Mesendoderm (in vitro differentiated cells): ENCODE results near the gene SNX15.
A peak's percentile ranks its signal among the peaks of the same experiment; 100 is the strongest.

ENCODE experiments used
- DNase-seq: peaks from one replicate; pipeline ENCODE4 v3.0.0; 2013
- H2AK5ac ChIP-seq: 2 replicates; pipeline ENCODE4 v1.6.1; 2013; ENCODE audit warnings: low read length, inconsistent platforms
- H2BK120ac ChIP-seq: 2 replicates; pipeline ENCODE4 v1.6.1; 2013; ENCODE audit warnings: low read depth, mild to moderate bottlenecking, low read length, moderate library complexity, mixed read lengths
- H2BK15ac ChIP-seq: replicated peaks from 2 replicates; pipeline ENCODE4 v1.6.1; 2013; ENCODE audit warnings: low read depth, mild to moderate bottlenecking, moderate library complexity
- H2BK5ac ChIP-seq: 2 replicates; pipeline ENCODE4 v1.6.1; 2013; ENCODE audit warnings: low read length, inconsistent platforms
- H3K18ac ChIP-seq: 2 replicates; pipeline ENCODE4 v1.6.1; 2013; ENCODE audit warnings: mild to moderate bottlenecking, low read length, mixed read lengths
- H3K23ac ChIP-seq: one replicate; pipeline ENCODE4 v1.6.1; 2013; ENCODE audit warnings: low read length
- H3K27ac ChIP-seq: 2 replicates; pipeline ENCODE4 v1.5.1; 2013; ENCODE audit warnings: low read depth, mild to moderate bottlenecking, inconsistent platforms, low read length, moderate library complexity
- H3K27me3 ChIP-seq: 2 replicates; pipeline ENCODE4 v1.6.1; 2013; ENCODE audit warnings: low read length, control low read depth, mild to moderate bottlenecking, inconsistent platforms; ENCODE audit not compliant: insufficient read depth, poor library complexity
- H3K36me3 ChIP-seq: 2 replicates; pipeline ENCODE4 v1.6.1; 2013; ENCODE audit warnings: low read length, inconsistent platforms; ENCODE audit not compliant: control insufficient read depth, insufficient read depth
- H3K4ac ChIP-seq: one replicate; pipeline ENCODE4 v1.6.1; 2013; ENCODE audit warnings: low read depth, mild to moderate bottlenecking, low read length, moderate library complexity
- H3K4me1 ChIP-seq: 2 replicates; pipeline ENCODE4 v1.6.1; 2013; ENCODE audit warnings: low read depth, low read length, inconsistent platforms; ENCODE audit not compliant: control insufficient read depth
- H3K4me2 ChIP-seq: 2 replicates; pipeline ENCODE4 v1.6.1; 2013; ENCODE audit warnings: low read length
- H3K4me3 ChIP-seq: 2 replicates; pipeline ENCODE4 v1.5.1; 2013; ENCODE audit warnings: mild to moderate bottlenecking, low read length
- H3K56ac ChIP-seq: one replicate; pipeline ENCODE4 v1.6.1; 2013; ENCODE audit warnings: low read length
- H3K79me1 ChIP-seq: 2 replicates; pipeline ENCODE4 v1.6.1; 2013; ENCODE audit warnings: low read length, inconsistent platforms
- H3K79me2 ChIP-seq: 2 replicates; pipeline ENCODE4 v1.6.1; 2013; ENCODE audit warnings: mild to moderate bottlenecking, low read length; ENCODE audit not compliant: control insufficient read depth, insufficient read depth
- H3K9ac ChIP-seq: 2 replicates; pipeline ENCODE4 v1.6.1; 2013; ENCODE audit warnings: low read length, inconsistent platforms
- H4K5ac ChIP-seq: one replicate; pipeline ENCODE4 v1.6.1; 2013; ENCODE audit warnings: low read length
- H4K8ac ChIP-seq: one replicate; pipeline ENCODE4 v1.6.1; 2013; ENCODE audit warnings: low read depth, mild to moderate bottlenecking, control low read depth, low read length, moderate library complexity
- WGBS: extraction: QIAGEN DNeasy Blood & Tissue Kit; methylation state at CpG from one replicate; pipeline ENCODE4 v1.1.7; 2013; ENCODE audit warnings: low lambda C conversion rate, missing lambda C conversion rate; ENCODE audit not compliant: insufficient coverage; ENCODE audit errors: extremely low coverage; 5-methylcytosine and 5-hydroxymethylcytosine counted together

The SNX15 gene

DNA sequence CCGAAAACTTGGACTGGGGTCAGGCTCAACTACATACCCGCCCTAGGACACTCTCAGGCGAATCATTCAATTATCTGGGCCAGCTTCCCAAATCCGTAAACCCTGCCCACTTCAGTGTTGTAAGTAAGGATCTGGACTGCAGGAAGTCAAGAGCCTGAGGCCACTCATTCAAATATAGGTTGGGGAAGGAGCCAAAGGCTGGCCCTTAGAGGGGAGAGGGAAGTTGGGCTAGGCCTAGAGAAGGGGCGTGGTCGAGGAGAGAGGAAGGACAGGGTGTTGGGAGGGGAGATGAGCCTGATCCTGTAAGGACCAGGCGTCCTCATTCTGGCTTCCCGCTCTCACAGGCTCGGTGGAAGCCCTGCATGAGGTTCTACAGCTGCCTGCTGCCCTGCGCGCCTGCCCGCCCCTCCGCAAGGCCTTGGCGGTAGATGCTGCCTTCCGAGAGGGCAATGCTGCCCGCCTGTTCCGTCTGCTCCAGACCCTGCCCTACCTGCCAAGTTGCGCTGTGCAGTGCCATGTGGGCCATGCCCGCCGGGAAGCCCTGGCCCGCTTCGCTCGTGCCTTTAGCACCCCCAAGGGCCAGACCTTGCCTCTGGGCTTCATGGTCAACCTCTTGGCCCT lies 16.8 kb downstream of the SNX15 start:
- peaks cover 7% of the 10 kb centered on the region for H3K79me1 ChIP-seq
- no peak overlapping the region for H2BK5ac ChIP-seq
- no peak overlapping the region for H3K4ac ChIP-seq
- H2BK15ac ChIP-seq = no peak overlapping the region
- H3K23ac ChIP-seq = no peak overlapping the region
- H3K27me3 ChIP-seq = no peaks in the 10 kb centered on the region
- H3K56ac ChIP-seq = no peak overlapping the region
- H4K5ac ChIP-seq = no peak overlapping the region
- H4K8ac ChIP-seq = no peak overlapping the region
- H2BK120ac ChIP-seq = no peak overlapping the region
- H3K9ac ChIP-seq = no peak overlapping the region
- peaks cover 2% of the 10 kb centered on the region for H3K79me2 ChIP-seq
- H2AK5ac ChIP-seq = no peak overlapping the region
- H3K4me3 ChIP-seq = no peak overlapping the region
- no peak overlapping the region for H3K4me2 ChIP-seq
- H3K27ac ChIP-seq = no peak overlapping the region
- DNase-seq = no peak
- H3K18ac ChIP-seq = no peak overlapping the region
- no CpG with 5 or more reads among the region's 23 CpGs for WGBS
- H3K4me1 ChIP-seq = peaks cover 5% of the 10 kb centered on the region
- peaks cover 2% of the 10 kb centered on the region for H3K36me3 ChIP-seq

DNA sequence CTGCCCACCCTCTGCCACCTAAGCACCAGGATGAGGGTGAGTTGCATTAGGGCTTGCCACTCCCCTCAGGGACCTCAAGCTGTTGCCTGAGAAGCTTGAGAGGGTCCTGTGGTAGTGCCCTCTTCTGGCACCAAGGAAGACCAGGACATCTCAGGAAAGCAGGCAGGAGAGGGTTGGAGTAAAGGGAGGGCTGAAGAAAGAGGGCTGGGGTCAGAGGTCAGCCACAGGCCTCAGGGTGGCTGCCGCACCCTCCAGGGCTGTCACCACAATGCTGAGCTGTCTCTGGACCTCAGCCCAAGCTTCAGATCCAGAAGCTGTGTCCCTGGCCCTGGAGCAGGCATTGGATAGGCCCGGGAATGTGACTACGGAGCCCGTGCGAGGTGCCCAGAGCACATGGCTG lies 17.8 kb downstream of the SNX15 start:
- Histone ChIP-seq H3K4me1 (peaks cover 5% of the 10 kb centered on the region), H3K9ac (no peak overlapping the region), H2BK5ac (no peak overlapping the region), H3K79me1 (peaks cover 7% of the 10 kb centered on the region), H3K56ac (no peak overlapping the region), H3K79me2 (peaks cover 2% of the 10 kb centered on the region), H3K4ac (no peak overlapping the region), H3K4me2 (no peak overlapping the region), H3K18ac (no peak overlapping the region), H3K23ac (no peak overlapping the region), H4K5ac (no peak overlapping the region), H2BK120ac (no peak overlapping the region), H3K36me3 (peaks cover 2% of the 10 kb centered on the region), H4K8ac (no peak overlapping the region), H2BK15ac (no peak overlapping the region), H3K27ac (no peak overlapping the region), H3K4me3 (no peak overlapping the region), H2AK5ac (no peak overlapping the region), H3K27me3 (no peaks in the 10 kb centered on the region)
- no CpG with 5 or more reads among the region's 5 CpGs for WGBS
- no peak for DNase-seq

DNA sequence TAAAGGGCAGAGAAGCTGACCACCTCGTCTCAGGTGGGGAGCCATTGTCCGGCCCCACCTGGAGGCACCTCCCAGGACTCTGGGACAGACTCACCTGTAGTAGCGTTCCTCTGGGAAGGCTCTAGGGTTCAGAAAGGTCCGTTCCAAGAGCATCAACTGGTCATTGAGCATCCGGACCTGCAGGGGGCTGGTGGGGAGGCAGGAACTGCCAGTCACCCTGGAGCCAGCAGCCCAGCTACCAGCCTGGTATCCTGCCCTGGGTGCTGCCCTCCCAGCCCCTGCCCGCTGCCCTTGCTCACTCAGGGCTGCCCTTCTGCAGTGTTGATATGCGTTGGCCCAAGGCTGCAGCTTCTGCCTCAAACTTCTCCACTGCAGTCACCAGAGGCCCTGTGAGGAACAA lies 18.5 kb downstream of the SNX15 start:
- peaks cover 5% of the 10 kb centered on the region for H3K4me1 ChIP-seq
- H4K5ac ChIP-seq = no peak overlapping the region
- H3K27ac ChIP-seq = no peak overlapping the region
- H2BK15ac ChIP-seq = no peak overlapping the region
- no peaks in the 10 kb centered on the region for H3K27me3 ChIP-seq
- no peak overlapping the region for H2AK5ac ChIP-seq
- H3K36me3 ChIP-seq = peaks cover 2% of the 10 kb centered on the region
- no peak overlapping the region for H3K4ac ChIP-seq
- WGBS = no CpG with 5 or more reads among the region's 7 CpGs
- peaks cover 7% of the 10 kb centered on the region for H3K79me1 ChIP-seq
- H2BK5ac ChIP-seq = no peak overlapping the region
- H4K8ac ChIP-seq = no peak overlapping the region
- no peak overlapping the region for H3K18ac ChIP-seq
- no peak overlapping the region for H3K9ac ChIP-seq
- peaks cover 2% of the 10 kb centered on the region for H3K79me2 ChIP-seq
- DNase-seq = no peak
- H3K56ac ChIP-seq = no peak overlapping the region
- H2BK120ac ChIP-seq = no peak overlapping the region
- no peak overlapping the region for H3K23ac ChIP-seq
- H3K4me3 ChIP-seq = no peak overlapping the region
- H3K4me2 ChIP-seq = no peak overlapping the region

DNA sequence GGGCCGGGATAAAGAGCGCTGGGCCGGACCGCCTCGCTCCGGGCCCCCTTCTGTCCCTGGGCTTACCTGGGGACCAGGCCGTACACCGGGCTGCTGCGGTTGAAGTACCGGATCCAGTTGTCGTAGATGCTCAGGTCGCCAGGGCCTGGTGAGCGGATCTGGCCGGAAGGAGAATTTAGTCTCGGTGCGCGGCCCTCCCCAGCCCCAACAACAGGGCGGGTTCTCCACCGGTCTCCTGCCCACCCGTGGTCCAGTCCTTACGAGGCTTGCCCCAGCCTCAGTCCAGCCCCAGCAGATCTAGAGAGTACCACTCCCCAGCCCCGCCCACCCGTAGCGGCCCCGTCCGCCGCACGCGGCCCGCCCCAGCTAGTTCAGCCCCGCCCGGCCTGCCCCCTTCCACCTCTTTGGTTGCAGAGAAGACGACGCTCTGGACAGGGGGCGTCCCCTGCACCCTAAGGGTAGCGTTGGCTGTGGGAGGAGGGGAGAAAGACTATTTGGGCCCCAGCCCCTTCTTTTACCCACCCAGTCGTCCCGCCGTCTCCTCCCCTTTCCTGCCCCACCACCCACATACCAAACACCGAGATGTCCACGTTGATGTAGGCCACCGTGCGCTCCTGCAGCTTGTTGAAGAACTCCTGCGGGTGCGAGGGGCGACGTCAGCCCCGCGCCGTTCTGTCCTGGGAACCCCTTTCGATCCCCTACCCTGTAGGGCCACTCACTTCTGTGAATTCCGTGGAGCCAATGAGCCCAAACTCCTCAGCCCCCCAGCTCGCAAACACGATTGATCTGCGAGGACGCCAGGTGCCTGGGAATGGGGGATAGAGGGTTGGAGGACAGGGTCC lies 20.6 kb downstream of the SNX15 start:
- Histone ChIP-seq H3K27ac (no peak overlapping the region), H3K4ac (no peak overlapping the region), H2BK15ac (no peak overlapping the region), H3K23ac (no peak overlapping the region), H4K8ac (no peak overlapping the region), H3K9ac (peak overlapping the region; percentile 58), H3K56ac (peak overlapping the region; percentile 67), H2AK5ac (no peak overlapping the region), H2BK5ac (no peak overlapping the region), H2BK120ac (no peak overlapping the region), H3K79me2 (no peaks in the 10 kb centered on the region), H3K4me3 (no peak overlapping the region), H3K4me2 (peak overlapping the region; percentile 59), H3K27me3 (no peaks in the 10 kb centered on the region), H4K5ac (no peak overlapping the region), H3K4me1 (peaks cover 5% of the 10 kb centered on the region), H3K79me1 (peaks cover 5% of the 10 kb centered on the region), H3K36me3 (peaks cover 2% of the 10 kb centered on the region), H3K18ac (no peak overlapping the region)
- no peak for DNase-seq
- WGBS = no CpG with 5 or more reads among the region's 56 CpGs

DNA sequence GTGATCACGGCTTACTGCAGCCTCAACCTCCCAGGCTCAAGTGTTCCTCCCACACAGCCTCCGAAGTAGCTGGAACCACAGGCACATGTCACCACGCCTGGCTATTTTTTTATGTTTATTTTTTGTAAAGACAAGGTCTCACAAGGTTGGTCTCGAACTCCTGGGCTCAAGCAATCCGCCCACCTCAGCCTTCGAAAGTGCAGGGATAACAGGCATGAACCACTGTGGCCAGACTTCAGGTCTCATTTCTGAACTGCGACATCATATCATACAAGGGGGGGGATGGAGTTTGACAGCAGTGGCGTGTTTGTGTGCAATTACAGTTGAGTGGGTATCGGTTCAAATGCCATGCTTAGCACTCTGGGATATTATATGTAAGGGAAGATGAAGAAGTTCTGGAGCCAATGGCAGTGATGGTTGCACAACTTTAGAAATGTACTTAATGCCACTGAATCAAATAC lies 24.2 kb downstream of the SNX15 start:
- no peaks in the 10 kb centered on the region for H3K27me3 ChIP-seq
- H3K9ac ChIP-seq = no peak overlapping the region
- H3K79me2 ChIP-seq = no peaks in the 10 kb centered on the region
- H3K23ac ChIP-seq = no peak overlapping the region
- no peak overlapping the region for H3K4me2 ChIP-seq
- H2BK120ac ChIP-seq = no peak overlapping the region
- no CpG with 5 or more reads among the region's 9 CpGs for WGBS
- no peaks in the 10 kb centered on the region for H3K79me1 ChIP-seq
- DNase-seq = no peak
- H2AK5ac ChIP-seq = no peak overlapping the region
- H3K56ac ChIP-seq = no peak overlapping the region
- H3K27ac ChIP-seq = no peak overlapping the region
- peaks cover 5% of the 10 kb centered on the region for H3K4me1 ChIP-seq
- H4K5ac ChIP-seq = no peak overlapping the region
- H4K8ac ChIP-seq = no peak overlapping the region
- H3K18ac ChIP-seq = no peak overlapping the region
- no peak overlapping the region for H2BK5ac ChIP-seq
- no peak overlapping the region for H2BK15ac ChIP-seq
- no peaks in the 10 kb centered on the region for H3K36me3 ChIP-seq
- H3K4me3 ChIP-seq = no peak overlapping the region
- H3K4ac ChIP-seq = no peak overlapping the region
